Measurements from ENCODE around the gene KRT13. TPM values are rescaled to one million over a fixed set of nuclear protein-coding genes. Genes with fewer than 3 reads are reported as not detected.

KRT13 gene
- polyA plus RNA-seq, 1 donor (not counting 4 experiments of a cell fraction or from before 2014, with no cell fraction given), result 24.0 TPM

- no peak overlapping the region for H2AFZ ChIP-seq (ENCODE audit: control insufficient read depth, low read length)
Observed at GRCh38 chr17:41521574-41522261, 16.3 kb upstream of the KRT13 start.

DNA sequence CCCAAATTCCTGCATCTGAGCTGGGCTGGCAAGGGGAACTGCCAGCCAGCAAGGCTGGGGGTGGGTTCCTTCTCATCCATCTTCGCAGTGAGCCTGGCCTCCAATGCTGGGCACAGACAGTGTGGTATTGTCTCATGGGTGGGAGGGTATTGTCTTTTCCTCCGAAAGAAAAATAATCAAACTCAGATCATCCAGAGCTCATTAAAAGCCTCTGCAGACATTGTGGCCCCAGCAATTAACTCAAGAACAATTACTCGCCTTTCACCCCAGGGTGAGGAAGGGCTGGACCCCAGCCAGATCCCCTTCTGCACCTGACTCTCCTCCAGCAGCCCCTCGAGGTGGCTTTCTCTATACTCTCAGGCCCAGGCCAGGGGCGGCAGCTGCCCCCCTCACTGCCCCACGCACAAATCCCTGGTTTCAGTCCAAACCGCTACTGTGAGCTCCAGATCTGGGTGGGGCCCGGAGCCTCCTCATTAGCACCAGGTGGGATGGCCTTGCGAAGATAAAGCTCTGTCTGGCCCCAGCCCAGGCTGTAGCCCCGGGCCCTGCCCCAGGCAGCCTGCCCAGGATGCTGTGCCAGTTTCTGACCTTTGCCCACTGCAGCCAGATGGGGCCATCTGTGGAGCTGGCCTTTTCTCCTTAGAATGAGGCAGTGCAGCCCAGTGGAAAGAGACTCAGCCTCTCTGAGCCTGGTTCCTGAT lies 15.6 kb upstream of the KRT13 start:
- Histone ChIP-seq H3K9ac (ENCODE audit: control insufficient read depth, extremely low read depth, insufficient read depth, low read length) (peak overlapping the region; percentile 38), H3K4me3 (ENCODE audit: control insufficient read depth in 2 of 3, extremely low read depth in 1 of 3, insufficient read depth in 2 of 3, low read depth in 1 of 3, low read length in 3 of 3) (peak overlapping the region in 1 of 3 experiments; percentile 10), H3K36me3 (ENCODE audit: control insufficient read depth in 2 of 2, extremely low read depth in 1 of 2, insufficient read depth in 2 of 2, low read length in 2 of 2) (peaks cover 0 to 9% of the 10 kb centered on the region in 2 experiments), H4K20me1 (ENCODE audit: control insufficient read depth, extremely low read depth, insufficient read depth, low read length) (no peaks in the 10 kb centered on the region), H3K79me2 (ENCODE audit: control insufficient read depth, insufficient read depth, low read length) (no peaks in the 10 kb centered on the region), H2AFZ (ENCODE audit: control insufficient read depth, low read length) (no peak overlapping the region), H3K27me3 (ENCODE audit: control insufficient read depth, extremely low read depth, insufficient read depth, low read length) (peaks cover 4% of the 10 kb centered on the region), H3K27ac (ENCODE audit: control insufficient read depth, insufficient read depth, low read length) (peak overlapping the region; percentile 82), H3K4me2 (ENCODE audit: control insufficient read depth, extremely low read depth, insufficient read depth, low read depth, low read length) (peak overlapping the region; percentile 78), H3K4me1 (ENCODE audit: control insufficient read depth, extremely low read depth, insufficient read depth, low read length) (peaks cover 71% of the 10 kb centered on the region), H3K9me3 (ENCODE audit: control insufficient read depth, low read depth, low read length) (no peaks in the 10 kb centered on the region), H3K9me1 (ENCODE audit: control insufficient read depth, extremely low read depth, insufficient read depth, low read length) (no peaks in the 10 kb centered on the region)
- TF ChIP-seq CTCF (optimal IDR thresholded peaks at IDR 0.05 in 1 of 3, IDR thresholded peaks at IDR 0.05 in 1 of 3, conservative IDR thresholded peaks at IDR 0.05 in 1 of 3; ENCODE audit: extremely low read depth in 1 of 3, insufficient read depth in 2 of 3, low read length in 3 of 3), result no peak
- TF ChIP-seq EZH2 (IDR thresholded peaks at IDR 0.05; ENCODE audit: low read length), result no peak
- dilution Hi-C loops (cut with MboI; ENCODE audit: extremely low pct_ligation_motif_present, low sequenced_read_pairs), result no loop called here
- DNase-seq (ENCODE audit: low read depth, low spot score), result no peak
- peak; percentile 41 for FAIRE-seq

More at GRCh38 chr17:41521574-41522261, 16.3 kb upstream of the KRT13 start:
- H3K36me3 ChIP-seq (ENCODE audit: control insufficient read depth in 2 of 2, extremely low read depth in 1 of 2, insufficient read depth in 2 of 2, low read length in 2 of 2), result peaks cover 0 to 5% of the 10 kb centered on the region in 2 experiments
- peak in 1 of 3 experiments; percentile 1 for TF ChIP-seq CTCF (optimal IDR thresholded peaks at IDR 0.05 in 1 of 3, IDR thresholded peaks at IDR 0.05 in 1 of 3, conservative IDR thresholded peaks at IDR 0.05 in 1 of 3; ENCODE audit: extremely low read depth in 1 of 3, insufficient read depth in 2 of 3, low read length in 3 of 3)
- no peak for TF ChIP-seq EZH2 (IDR thresholded peaks at IDR 0.05; ENCODE audit: low read length)
- peak; percentile 95 for DNase-seq (ENCODE audit: low read depth, low spot score)
- H3K9ac ChIP-seq (ENCODE audit: control insufficient read depth, extremely low read depth, insufficient read depth, low read length), result peak overlapping the region; percentile 38
- peak; percentile 97 for FAIRE-seq
- dilution Hi-C loops (cut with MboI; ENCODE audit: extremely low pct_ligation_motif_present, low sequenced_read_pairs), result no loop called here
- H3K4me3 ChIP-seq (ENCODE audit: control insufficient read depth in 2 of 3, extremely low read depth in 1 of 3, insufficient read depth in 2 of 3, low read depth in 1 of 3, low read length in 3 of 3), result peak overlapping the region in 1 of 3 experiments; percentile 10
- peak overlapping the region; percentile 82 for H3K27ac ChIP-seq (ENCODE audit: control insufficient read depth, insufficient read depth, low read length)
- no peaks in the 10 kb centered on the region for H4K20me1 ChIP-seq (ENCODE audit: control insufficient read depth, extremely low read depth, insufficient read depth, low read length)
- H3K9me1 ChIP-seq (ENCODE audit: control insufficient read depth, extremely low read depth, insufficient read depth, low read length), result no peaks in the 10 kb centered on the region
- no peaks in the 10 kb centered on the region for H3K79me2 ChIP-seq (ENCODE audit: control insufficient read depth, insufficient read depth, low read length)
- peaks cover 65% of the 10 kb centered on the region for H3K4me1 ChIP-seq (ENCODE audit: control insufficient read depth, extremely low read depth, insufficient read depth, low read length)
- peak overlapping the region; percentile 57 for H3K4me2 ChIP-seq (ENCODE audit: control insufficient read depth, extremely low read depth, insufficient read depth, low read depth, low read length)
- no peaks in the 10 kb centered on the region for H3K9me3 ChIP-seq (ENCODE audit: control insufficient read depth, low read depth, low read length)
- H3K27me3 ChIP-seq (ENCODE audit: control insufficient read depth, extremely low read depth, insufficient read depth, low read length), result no peaks in the 10 kb centered on the region
